GM18502 (cell line): ENCODE measurements around the gene PDCD1.
"Not testable (repeated sequence)": the region's sequence is repeated elsewhere in the genome, so short reads cannot be mapped to it uniquely, and the experiment has no call there.

Experiments
- ATAC-seq: cut with Tn5 transposase; IDR thresholded peaks from one replicate; pipeline ENCODE4 v1.9.1; 2021; ENCODE audit warnings: mild to moderate bottlenecking; ENCODE audit not compliant: unreplicated experiment, poor library complexity

The PDCD1 gene

GRCh38 chr2:241817126-241817820 lies 41.4 kb downstream of the PDCD1 start:
- ATAC-seq, result no peak

- no peak for ATAC-seq
Observed at GRCh38 chr2:241816431-241817121, 42.1 kb downstream of the PDCD1 start.

DNA sequence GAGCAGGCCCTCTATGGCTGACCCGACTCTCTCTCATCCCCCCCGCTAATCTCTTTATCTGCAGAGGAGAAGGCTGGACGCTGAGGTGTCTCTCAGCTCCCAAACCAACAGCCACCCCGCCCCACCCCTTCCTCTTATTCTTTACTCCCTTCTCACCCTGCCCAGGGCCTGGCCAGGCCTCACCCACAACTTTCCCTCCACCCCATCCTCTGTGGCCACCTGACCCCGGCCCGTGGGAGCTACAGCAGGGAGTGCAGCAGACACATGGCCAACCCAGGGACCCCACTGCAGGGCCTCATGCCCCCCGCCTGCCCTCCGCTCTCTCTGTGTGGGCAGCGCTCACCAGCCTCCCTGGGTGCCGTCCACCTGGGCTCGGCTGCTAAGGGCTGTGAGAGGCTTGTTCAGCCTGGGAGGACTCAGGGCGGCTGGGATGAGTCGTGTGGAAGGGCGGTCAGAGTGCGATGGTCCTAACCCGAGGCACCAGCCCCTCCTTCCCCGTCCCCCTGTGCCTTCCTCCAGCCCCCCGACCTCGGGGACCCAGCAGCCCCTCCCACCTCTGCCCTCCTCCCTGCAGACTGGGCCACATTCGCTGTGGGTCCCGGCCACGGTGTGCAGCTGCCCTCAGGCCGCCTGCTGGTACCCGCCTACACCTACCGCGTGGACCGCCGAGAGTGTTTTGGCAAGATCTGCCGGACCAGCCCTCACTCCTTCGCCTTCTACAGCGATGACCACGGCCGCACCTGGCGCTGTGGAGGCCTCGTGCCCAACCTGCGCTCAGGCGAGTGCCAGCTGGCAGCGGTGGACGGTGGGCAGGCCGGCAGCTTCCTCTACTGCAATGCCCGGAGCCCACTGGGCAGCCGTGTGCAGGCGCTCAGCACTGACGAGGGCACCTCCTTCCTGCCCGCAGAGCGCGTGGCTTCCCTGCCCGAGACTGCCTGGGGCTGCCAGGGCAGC lies 42.9 kb downstream of the PDCD1 start:
- no peak for ATAC-seq

GRCh38 chr2:241814643-241815476 lies 43.8 kb downstream of the PDCD1 start:
- ATAC-seq, result no peak

GRCh38 chr2:241814393-241814642 lies 44.4 kb downstream of the PDCD1 start:
- no peak for ATAC-seq

DNA sequence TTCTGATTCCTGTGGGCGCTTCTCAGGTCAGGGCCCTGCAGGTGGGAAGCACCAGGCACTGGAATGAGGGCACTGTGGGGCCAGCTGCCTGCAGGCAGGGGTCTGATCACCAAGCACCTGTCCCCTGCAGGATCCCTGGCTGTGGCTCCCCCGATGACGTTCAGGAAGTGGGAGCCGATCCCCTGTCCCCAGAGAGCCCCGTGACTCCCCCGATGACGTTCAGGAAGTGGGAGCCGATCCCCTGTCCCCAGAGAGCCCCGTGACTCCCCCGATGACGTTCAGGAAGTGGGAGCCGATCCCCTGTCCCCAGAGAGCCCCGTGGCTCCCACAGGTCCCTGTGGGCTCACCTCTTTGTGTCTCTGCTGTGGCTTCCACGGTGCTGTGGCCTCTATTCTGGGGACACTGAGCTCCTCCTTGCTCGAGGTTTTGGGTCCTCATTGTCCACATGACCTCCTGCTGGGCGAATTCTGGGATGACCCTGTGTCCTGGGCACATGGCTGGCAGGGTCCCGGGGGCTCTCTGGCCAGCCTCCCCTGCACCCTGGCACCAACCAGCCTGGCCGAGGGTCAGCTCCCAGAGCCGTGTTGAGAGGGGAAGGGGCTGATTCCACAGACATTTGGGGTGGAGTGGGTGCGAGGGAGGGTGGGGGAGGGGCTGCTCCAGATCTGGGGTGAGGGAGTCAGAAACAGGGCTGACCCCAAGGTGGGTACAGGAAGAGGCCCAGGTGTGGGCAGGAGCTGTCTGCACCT lies 44.9 kb downstream of the PDCD1 start:
- ATAC-seq, result no peak

DNA sequence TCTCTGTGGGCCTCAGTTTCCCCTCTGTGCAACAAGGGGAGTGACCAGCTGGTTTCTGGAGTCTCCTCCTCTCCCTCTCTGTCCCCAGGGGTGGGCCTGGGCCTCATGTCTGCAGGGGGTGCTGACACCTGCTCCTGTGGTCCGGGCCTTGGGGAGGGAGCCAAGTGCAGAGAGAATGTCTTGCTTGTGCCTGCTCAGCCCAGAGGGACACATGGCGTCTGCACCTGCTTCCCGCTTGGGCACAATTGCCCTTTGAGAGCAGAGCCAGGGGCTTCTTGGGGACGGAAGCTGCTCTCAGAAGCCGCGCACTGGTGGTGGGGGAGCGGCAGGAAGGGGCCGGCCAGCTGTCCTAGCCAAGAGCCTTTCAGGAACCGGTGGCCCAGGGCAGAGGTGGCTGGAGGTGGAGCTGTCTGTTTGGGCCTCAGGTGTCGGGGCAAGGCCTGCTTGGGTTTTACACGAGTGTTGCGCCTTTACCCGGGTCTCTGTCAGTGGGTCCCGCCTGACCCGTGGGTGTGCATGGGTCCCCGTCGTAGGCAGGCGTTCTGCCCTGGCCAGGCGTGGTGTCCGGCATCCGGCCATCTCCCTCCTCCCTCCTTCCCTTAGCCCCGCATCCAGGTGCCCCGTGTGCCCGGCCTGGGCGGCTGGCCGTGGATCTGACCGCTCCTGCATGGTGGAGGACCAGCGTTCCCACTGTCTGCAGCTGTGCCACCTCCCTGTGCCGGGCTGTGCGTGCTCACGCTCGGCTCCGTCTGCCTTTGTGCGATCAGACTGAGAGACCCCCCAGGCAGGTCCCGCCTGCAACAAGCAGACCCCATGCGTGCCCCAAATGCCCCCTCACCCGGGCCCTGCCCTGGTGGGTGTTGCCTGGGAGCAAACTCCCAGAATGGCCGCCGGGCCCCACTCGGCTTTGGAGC lies 45.7 kb downstream of the PDCD1 start:
- ATAC-seq, result no peak

- ATAC-seq, result no peak
Observed at GRCh38 chr2:241811952-241812729, 46.6 kb downstream of the PDCD1 start.

DNA sequence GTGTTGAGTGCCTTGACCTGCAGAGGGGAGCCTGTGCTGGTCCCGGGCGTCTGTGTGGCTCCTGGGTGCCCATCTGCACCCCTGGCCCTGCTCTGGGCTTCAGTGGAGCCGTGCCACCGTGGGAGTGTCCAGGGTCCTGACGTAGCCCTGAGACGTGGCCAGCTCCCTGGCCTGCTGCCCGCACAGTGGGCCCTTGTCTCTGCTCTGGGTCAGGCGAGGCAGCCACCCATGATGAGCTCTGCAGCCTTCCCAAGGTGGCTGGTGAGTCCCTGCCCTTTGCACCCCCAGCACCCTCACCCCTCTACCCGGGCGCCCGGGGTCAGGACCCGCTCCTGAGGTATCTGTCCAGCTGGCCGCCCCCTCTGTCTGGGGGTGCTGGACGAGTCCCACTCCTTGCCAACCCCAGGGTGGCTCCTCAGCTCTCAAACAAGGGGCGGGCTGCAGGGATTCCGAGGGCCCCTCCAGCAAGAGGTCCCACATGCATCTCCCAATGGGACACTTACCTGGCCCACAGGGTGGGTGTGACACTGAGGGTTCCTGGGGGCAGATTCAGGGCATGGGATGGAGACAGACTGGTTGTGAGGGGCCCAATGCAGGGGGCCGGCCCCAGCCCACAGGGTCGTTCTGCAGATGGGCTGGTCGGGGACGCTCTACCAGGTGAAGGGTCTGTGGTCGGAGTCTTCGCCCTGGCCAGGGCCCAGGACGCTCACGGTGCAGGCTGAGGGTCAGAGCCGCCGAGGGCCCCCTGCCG lies 47.3 kb downstream of the PDCD1 start:
- no peak for ATAC-seq

DNA sequence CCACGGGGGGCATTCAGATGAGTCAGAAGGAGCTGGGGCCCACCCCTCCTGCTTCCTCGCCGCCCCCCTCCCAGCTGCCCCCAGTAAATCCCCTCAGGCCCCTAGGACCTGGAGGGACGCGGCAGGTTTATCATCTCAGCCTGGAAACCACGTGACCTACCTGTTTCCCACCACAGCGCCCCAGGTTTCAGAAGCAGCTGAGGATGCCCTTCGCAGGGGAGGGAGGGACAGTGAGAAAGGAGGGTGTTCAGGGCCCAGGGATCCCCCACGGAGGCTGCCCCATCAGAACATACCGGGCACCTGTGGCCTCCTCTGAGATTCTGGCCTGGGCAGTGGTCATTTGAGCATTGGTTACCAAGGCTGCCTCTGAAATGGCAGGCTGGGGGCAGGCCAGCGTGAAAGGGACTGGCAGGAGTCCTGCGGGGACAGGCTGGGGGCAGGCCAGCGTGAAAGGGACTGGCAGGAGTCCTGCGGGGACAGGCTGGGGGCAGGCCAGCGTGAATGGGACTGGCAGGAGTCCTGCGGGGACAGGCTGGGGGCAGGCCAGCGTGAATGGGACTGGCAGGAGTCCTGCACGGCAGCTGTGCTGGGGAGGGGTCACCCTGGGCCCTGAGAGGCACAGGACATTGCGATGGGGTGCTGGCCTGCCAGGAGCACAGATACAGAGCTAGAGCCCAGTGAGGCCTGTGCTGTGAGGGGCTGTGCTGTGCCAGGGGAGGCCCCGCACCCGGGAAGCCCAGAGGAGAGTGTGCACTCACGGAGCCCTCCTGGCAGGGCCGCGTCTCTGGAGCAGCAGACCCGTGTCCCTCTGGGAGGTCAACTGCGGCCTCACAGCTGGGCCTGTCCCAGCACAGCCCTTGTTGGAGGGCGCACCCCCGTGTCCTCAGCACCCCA lies 48.1 kb downstream of the PDCD1 start:
- ATAC-seq, result no peak

DNA sequence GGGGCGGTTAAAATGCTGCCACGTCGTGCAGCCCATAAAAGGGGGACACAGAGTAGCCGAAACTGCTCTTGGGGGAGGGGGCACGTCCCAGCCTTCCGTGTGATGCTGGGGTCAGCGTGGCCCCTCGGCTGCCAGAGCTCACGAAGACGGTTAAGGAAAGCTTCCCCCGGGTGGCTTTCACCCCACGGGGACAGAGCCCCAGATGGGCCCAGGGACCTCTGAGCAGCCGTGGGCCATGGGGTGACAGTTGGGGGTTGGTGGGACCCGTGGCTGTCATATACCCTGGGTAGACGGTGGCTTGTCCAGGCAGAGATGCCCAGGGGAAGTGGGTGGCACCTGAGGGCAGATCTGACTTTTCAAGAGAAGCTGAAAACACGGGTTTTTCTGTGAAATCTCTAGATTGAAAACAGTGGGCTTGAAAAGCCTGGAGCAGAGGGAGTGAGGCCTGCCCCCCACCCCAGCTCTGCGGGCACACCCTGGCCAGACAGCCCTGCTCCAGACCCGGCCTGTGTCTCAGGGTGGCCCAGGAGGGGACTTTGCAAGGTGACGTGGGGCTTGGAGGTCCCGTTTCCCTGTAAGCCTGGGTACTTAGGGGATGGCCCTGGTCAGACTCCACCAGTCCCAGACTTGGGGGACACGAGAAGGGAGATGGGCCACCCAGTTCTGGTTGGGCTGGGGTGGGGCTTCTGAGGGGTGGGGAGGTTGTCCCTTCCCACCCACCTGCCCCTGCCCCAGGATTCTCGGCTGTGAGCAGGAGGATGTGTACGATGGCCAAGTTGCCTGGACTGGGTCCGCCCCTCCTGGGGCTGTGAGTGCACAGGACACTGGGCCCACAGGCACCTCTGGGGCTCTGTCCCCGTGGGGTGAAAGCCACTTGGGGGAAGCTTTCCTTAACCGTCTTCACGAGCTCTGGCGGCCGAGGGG lies 49.0 kb downstream of the PDCD1 start:
- ATAC-seq, result no peak

DNA sequence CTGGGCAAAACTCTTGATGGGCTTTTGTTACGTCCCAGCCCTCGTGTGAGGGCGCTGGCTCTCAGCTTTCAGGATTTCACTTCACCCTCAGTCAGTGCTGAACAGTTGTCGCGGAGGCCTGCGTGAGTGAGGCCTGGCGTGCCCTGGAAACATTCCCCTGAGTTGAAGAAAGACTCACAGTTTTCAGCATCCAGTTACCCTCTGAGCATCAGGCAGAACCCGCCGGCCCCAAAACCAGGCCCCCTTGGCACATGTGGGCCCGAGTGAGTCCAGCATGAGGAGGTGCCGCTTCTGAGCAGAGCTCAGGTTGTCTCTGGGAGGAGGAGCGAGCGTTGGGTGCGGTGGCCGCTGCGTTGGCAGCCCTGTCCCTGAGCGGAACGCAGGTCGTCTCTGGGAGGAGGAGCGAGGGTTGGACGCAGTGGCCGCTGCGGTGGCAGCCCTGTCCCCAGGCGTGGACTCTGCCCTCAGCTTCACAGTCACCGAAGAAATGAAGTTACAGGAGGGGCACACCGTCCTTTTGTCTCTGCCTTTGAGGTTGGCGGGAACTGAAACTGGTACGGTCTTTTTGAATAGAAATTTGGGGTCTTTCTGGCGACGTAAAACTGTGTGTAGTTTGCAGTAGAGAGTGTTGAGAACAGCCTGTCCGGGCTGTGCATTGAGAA lies 49.8 kb downstream of the PDCD1 start, which contains the start of gene NEU4:
Gene NEU4 (plus strand): TSS at position 473 of the 662 bp plus-strand sequence. CDS start 5,292 bp downstream, outside the sequence.
- ATAC-seq, result no peak

GRCh38 chr2:241808051-241808720 lies 50.5 kb downstream of the PDCD1 start:
- no peak for ATAC-seq

- ATAC-seq, result not testable (repeated sequence)
Observed at GRCh38 chr2:241806217-241806616, 52.5 kb downstream of the PDCD1 start.
